ENCODE results near the gene RPTN. TPM values are rescaled to one million over a fixed set of nuclear protein-coding genes. Genes with fewer than 3 reads are reported as not detected.
"Not testable (repeated sequence)": the region's sequence is repeated elsewhere in the genome, so short reads cannot be mapped to it uniquely, and the experiment has no call there.

Gene RPTN
- total RNA-seq, 4 donors from 2014 or later, result 0.09 to 0.95 (median 0.14) TPM

GRCh38 chr1:152148981-152149380 lies 10.0 kb downstream of the RPTN start:
- Histone ChIP-seq H3K27ac (no peak overlapping the region), H3K27me3 (no peaks in the 10 kb centered on the region), H3K4me1 (no peaks in the 10 kb centered on the region), H3K4me3 (no peak overlapping the region), H3K9me3 (peaks cover 4 to 17% (median 10%) of the 10 kb centered on the region in 3 donors), H3K36me3 (no peaks in the 10 kb centered on the region)
- no peak for TF ChIP-seq POLR2A (IDR thresholded peaks at IDR 0.05)
- TF ChIP-seq, protein P1, sequence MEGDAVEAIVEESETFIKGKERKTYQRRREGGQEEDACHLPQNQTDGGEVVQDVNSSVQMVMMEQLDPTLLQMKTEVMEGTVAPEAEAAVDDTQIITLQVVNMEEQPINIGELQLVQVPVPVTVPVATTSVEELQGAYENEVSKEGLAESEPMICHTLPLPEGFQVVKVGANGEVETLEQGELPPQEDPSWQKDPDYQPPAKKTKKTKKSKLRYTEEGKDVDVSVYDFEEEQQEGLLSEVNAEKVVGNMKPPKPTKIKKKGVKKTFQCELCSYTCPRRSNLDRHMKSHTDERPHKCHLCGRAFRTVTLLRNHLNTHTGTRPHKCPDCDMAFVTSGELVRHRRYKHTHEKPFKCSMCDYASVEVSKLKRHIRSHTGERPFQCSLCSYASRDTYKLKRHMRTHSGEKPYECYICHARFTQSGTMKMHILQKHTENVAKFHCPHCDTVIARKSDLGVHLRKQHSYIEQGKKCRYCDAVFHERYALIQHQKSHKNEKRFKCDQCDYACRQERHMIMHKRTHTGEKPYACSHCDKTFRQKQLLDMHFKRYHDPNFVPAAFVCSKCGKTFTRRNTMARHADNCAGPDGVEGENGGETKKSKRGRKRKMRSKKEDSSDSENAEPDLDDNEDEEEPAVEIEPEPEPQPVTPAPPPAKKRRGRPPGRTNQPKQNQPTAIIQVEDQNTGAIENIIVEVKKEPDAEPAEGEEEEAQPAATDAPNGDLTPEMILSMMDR (IDR thresholded peaks at IDR 0.05), result no peak
- 58 to 67% methylated on average over 1 of the region's 1 CpG for WGBS, 2 donors
- intact Hi-C loops (cut with DNase I), result no loop called here
- no peak for DNase-seq

DNA sequence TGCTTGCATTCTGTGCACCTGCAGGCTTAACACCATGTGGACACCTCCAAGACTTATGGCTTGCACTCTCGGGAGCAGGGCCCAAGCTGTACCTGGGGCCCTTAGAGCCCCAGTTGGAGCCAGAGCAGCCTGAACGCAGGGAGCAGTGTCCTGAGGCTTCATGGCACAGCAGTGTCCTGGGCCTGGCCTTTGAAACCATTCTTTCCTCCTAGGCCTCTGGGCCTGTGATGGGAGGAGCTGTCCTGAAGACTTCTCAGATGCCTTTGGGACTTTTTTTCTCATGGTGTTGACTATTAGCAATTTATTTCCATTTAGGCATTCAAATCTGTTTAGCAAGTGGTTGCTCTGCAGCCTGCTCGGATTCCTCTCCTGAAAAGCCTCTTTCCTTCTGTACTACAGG lies 11.0 kb downstream of the RPTN start:
- peaks cover 4 to 17% (median 10%) of the 10 kb centered on the region in 3 donors for H3K9me3 ChIP-seq
- no peak for DNase-seq
- 81 to 87% methylated on average over 3 of the region's 3 CpGs for WGBS, 2 donors

GRCh38 chr1:152145769-152146168 lies 13.3 kb downstream of the RPTN start:
- DNase-seq, result no peak
- no peak for TF ChIP-seq POLR2A (IDR thresholded peaks at IDR 0.05)
- TF ChIP-seq, protein P1 (IDR thresholded peaks at IDR 0.05), result no peak
- no peak overlapping the region for H3K4me3 ChIP-seq
- H3K27ac ChIP-seq, result no peak overlapping the region
- intact Hi-C loops (cut with DNase I), result no loop called here
- peaks cover 4 to 17% (median 10%) of the 10 kb centered on the region in 3 donors for H3K9me3 ChIP-seq
- H3K27me3 ChIP-seq, result peaks cover 0 to 6% (median 0%) of the 10 kb centered on the region in 4 donors
- H3K36me3 ChIP-seq, result no peaks in the 10 kb centered on the region
- peaks cover 0 to 6% (median 0%) of the 10 kb centered on the region in 3 donors for H3K4me1 ChIP-seq
- 80 to 81% methylated on average over 4 of the region's 4 CpGs for WGBS, 2 donors

More for the DNA sequence above, 11.0 kb downstream of the RPTN start:
- no peak overlapping the region for H3K4me3 ChIP-seq
- TF ChIP-seq POLR2A (IDR thresholded peaks at IDR 0.05), result no peak
- TF ChIP-seq, protein P1 (IDR thresholded peaks at IDR 0.05), result no peak
- no peaks in the 10 kb centered on the region for H3K36me3 ChIP-seq
- intact Hi-C loops (cut with DNase I), result no loop called here
- no peak overlapping the region for H3K27ac ChIP-seq
- no peaks in the 10 kb centered on the region for H3K27me3 ChIP-seq
- H3K4me1 ChIP-seq, result no peaks in the 10 kb centered on the region

GRCh38 chr1:152144674-152145183 lies 14.3 kb downstream of the RPTN start:
- not testable (repeated sequence) for DNase-seq, H3K4me3 ChIP-seq, H3K27ac ChIP-seq, H3K4me1 ChIP-seq, H3K36me3 ChIP-seq
- intact Hi-C loops (cut with DNase I), result loop anchor here (5.0 kb wide), 1 partner anchor 38 kb away; no protein-coding TSS in a partner anchor
- Histone ChIP-seq H3K9me3 (peaks cover 4 to 17% (median 10%) of the 10 kb centered on the region in 3 donors), H3K27me3 (peaks cover 0 to 15% (median 0%) of the 10 kb centered on the region in 4 donors)
- WGBS, 2 donors, result no CpG with 5 or more reads among the region's 25 CpGs

DNA sequence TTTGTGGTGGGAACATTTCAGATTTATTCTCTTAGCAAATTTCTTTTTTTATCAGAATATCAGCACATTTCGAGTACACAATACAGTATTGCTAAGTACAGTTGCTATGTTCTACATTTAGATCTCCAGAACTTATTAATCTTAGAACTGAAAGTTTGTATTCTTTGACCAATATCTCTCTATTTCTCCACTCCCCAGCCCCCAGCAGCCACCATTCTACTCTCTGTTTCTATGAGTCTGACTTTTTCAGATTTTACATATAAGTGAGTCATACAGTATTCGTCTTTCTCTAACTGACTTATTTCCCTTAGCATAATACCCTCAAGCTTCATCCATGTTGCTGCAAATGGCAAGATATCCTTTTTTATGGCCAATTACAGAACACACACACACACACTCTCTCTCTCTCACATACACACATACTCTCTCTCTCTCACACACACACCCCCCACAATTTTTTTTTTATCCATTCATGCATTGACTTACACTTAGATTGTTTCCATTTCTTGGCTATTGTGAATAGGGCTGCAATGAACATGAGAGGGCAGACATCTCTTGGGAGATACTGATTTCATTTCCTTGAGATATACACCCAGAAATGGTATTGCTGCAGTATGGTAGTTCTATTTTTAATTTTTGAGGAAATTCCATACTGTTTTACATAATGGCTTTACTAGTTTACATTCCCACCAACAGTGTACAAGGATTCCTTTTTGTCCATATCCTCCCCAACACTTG lies 15.7 kb downstream of the RPTN start:
- intact Hi-C loops (cut with DNase I), result loop anchor here (5.0 kb wide), 1 partner anchor 39 kb away; no protein-coding TSS in a partner anchor
- H3K4me1 ChIP-seq, result peaks cover 0 to 6% (median 0%) of the 10 kb centered on the region in 3 donors
- WGBS, 2 donors, result 49 to 52% methylated on average over 2 of the region's 2 CpGs
- no peak for TF ChIP-seq POLR2A (IDR thresholded peaks at IDR 0.05)
- TF ChIP-seq, protein P1 (IDR thresholded peaks at IDR 0.05), result no peak
- H3K27me3 ChIP-seq, result peaks cover 0 to 15% (median 0%) of the 10 kb centered on the region in 4 donors
- no peak overlapping the region for H3K27ac ChIP-seq
- no peak for DNase-seq
- no peaks in the 10 kb centered on the region for H3K36me3 ChIP-seq
- no peak overlapping the region for H3K4me3 ChIP-seq
- H3K9me3 ChIP-seq, result peaks cover 4 to 10% (median 10%) of the 10 kb centered on the region in 3 donors

Data from esophagus squamous epithelium (tissue), 5 donors.